Measurements from ENCODE around the gene STX3. TPM values are rescaled to one million over a fixed set of nuclear protein-coding genes. Genes with fewer than 3 reads are reported as not detected.

The STX3 gene
- total RNA-seq, 1 donor from 2014 or later, result 52.4 TPM

DNA sequence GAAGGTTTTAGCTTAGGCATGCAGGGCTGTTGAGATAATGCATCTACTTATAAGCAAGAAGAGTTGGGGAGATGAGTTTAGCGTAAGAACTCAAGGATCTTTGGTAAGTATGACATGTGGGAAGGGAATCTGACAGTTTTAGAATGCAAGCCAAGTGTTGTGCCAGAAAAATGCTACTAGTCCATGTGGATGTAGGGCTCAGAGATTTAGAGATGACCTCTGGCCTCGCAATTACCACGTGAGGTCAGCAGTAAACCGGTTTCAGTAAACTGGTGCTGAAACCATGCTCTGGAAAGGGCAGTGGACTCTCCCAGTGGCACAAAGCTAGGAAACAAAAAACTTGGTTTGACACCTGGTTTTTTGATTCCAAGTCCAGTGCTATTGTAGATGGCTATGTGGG, 36.5 kb downstream of the STX3 start:
- H3K4me1 ChIP-seq, result no peaks in the 10 kb centered on the region
- no peak for TF ChIP-seq EZH2 (IDR thresholded peaks at IDR 0.05)
- TF ChIP-seq EZH2phosphoT487 (IDR thresholded peaks at IDR 0.05), result no peak
- TF ChIP-seq, protein P1, sequence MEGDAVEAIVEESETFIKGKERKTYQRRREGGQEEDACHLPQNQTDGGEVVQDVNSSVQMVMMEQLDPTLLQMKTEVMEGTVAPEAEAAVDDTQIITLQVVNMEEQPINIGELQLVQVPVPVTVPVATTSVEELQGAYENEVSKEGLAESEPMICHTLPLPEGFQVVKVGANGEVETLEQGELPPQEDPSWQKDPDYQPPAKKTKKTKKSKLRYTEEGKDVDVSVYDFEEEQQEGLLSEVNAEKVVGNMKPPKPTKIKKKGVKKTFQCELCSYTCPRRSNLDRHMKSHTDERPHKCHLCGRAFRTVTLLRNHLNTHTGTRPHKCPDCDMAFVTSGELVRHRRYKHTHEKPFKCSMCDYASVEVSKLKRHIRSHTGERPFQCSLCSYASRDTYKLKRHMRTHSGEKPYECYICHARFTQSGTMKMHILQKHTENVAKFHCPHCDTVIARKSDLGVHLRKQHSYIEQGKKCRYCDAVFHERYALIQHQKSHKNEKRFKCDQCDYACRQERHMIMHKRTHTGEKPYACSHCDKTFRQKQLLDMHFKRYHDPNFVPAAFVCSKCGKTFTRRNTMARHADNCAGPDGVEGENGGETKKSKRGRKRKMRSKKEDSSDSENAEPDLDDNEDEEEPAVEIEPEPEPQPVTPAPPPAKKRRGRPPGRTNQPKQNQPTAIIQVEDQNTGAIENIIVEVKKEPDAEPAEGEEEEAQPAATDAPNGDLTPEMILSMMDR (IDR thresholded peaks at IDR 0.05), result no peak
- H3K4me1 Mint-ChIP-seq, result no peaks in the 10 kb centered on the region
- no peaks in the 10 kb centered on the region for H3K9me3 ChIP-seq (ENCODE audit: low read depth)
- H3K4me2 ChIP-seq, result no peak overlapping the region
- H3K36me3 ChIP-seq, result no peaks in the 10 kb centered on the region
- H3F3A ChIP-seq (ENCODE audit: low read depth), result no peaks in the 10 kb centered on the region
- no peak overlapping the region for H3K27ac Mint-ChIP-seq
- no peak for DNase-seq (ENCODE audit: low spot score)
- no peaks in the 10 kb centered on the region for H4K20me1 ChIP-seq (ENCODE audit: low read depth)
- no peaks in the 10 kb centered on the region for H3K27me3 ChIP-seq
- no peak overlapping the region for H2AFZ ChIP-seq (replicated peaks)
- no peak overlapping the region for H3K9ac ChIP-seq
- no peak overlapping the region for H3K27ac ChIP-seq
- no peak overlapping the region for H3K4me3 ChIP-seq
- no peaks in the 10 kb centered on the region for H3K79me2 ChIP-seq (ENCODE audit: low read depth)
- peaks cover 3% of the 10 kb centered on the region for H3K27me3 Mint-ChIP-seq (ENCODE audit: insufficient read depth, low read depth)
- H3K36me3 Mint-ChIP-seq, result no peaks in the 10 kb centered on the region
- no peaks in the 10 kb centered on the region for H3K9me3 Mint-ChIP-seq
- no peak overlapping the region for H3K4me3 Mint-ChIP-seq

DNA sequence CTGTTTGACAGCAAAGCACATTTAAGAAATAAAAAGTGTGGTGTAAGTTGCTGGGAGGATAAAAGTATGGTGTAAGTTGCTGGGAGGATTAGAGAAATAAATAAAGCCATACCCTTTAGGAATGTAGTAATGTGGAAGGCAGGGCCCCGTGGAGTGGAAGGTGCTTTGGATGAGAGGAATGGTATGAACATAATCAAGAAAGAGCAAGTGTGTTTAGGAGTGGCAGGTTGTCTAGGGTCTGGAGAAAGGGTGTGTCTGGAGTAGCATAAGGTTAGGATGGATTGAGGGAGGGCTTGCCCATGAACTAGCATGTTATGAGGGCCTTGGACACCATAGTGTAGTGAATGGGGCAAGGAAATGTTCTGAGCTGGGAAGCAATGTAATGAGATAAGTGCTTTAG, 37.3 kb downstream of the STX3 start:
- peaks cover 3% of the 10 kb centered on the region for H3K27me3 Mint-ChIP-seq (ENCODE audit: insufficient read depth, low read depth)
- H3K4me1 Mint-ChIP-seq, result no peaks in the 10 kb centered on the region
- no peak overlapping the region for H3K4me3 Mint-ChIP-seq
- H3K9me3 Mint-ChIP-seq, result no peaks in the 10 kb centered on the region
- no peaks in the 10 kb centered on the region for H3K36me3 ChIP-seq
- H3K27ac Mint-ChIP-seq, result no peak overlapping the region
- H3K4me1 ChIP-seq, result no peaks in the 10 kb centered on the region
- no peak for DNase-seq (ENCODE audit: low spot score)
- no peaks in the 10 kb centered on the region for H3K27me3 ChIP-seq
- H3K27ac ChIP-seq, result no peak overlapping the region
- H3K36me3 Mint-ChIP-seq, result no peaks in the 10 kb centered on the region
- H3K9me3 ChIP-seq (ENCODE audit: low read depth), result no peaks in the 10 kb centered on the region
- no peak overlapping the region for H3K9ac ChIP-seq
- no peak overlapping the region for H3K4me3 ChIP-seq
- H3K4me2 ChIP-seq, result no peak overlapping the region
- no peak overlapping the region for H2AFZ ChIP-seq (replicated peaks)
- no peak for TF ChIP-seq EZH2 (IDR thresholded peaks at IDR 0.05)
- TF ChIP-seq, protein P1 (IDR thresholded peaks at IDR 0.05), result no peak
- no peak for TF ChIP-seq EZH2phosphoT487 (IDR thresholded peaks at IDR 0.05)
- H4K20me1 ChIP-seq (ENCODE audit: low read depth), result no peaks in the 10 kb centered on the region
- no peaks in the 10 kb centered on the region for H3F3A ChIP-seq (ENCODE audit: low read depth)
- no peaks in the 10 kb centered on the region for H3K79me2 ChIP-seq (ENCODE audit: low read depth)

DNA sequence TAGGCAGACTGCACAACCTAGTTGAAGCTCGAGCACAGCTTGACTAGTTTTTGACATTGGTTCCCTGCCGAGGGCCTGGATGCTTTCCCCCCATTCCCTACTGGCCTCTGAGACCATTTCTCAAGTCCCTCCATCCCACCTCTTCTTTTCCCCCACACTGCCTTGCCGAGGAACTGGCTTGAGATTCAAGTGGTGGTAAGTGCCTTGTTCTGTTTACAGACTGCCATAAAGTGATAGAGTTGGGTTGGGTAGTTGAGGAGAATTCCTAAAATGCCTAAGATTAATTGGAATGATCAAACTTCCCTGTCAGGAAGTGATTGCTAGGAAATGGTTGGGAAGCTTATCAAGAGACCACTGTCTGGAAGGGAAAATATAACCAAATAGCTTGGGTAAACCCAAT, 39.2 kb downstream of the STX3 start:
- no peak overlapping the region for H3K9ac ChIP-seq
- TF ChIP-seq, protein P1 (IDR thresholded peaks at IDR 0.05), result no peak
- no peak for TF ChIP-seq EZH2phosphoT487 (IDR thresholded peaks at IDR 0.05)
- TF ChIP-seq EZH2 (IDR thresholded peaks at IDR 0.05), result no peak
- DNase-seq (ENCODE audit: low spot score), result no peak
- no peaks in the 10 kb centered on the region for H3K4me1 ChIP-seq
- H3K79me2 ChIP-seq (ENCODE audit: low read depth), result no peaks in the 10 kb centered on the region
- H3K9me3 ChIP-seq (ENCODE audit: low read depth), result no peaks in the 10 kb centered on the region
- H3K4me3 ChIP-seq, result no peak overlapping the region
- H4K20me1 ChIP-seq (ENCODE audit: low read depth), result no peaks in the 10 kb centered on the region
- Mint-ChIP-seq H3K4me3 (no peak overlapping the region), H3K27me3 (ENCODE audit: insufficient read depth, low read depth) (peaks cover 3% of the 10 kb centered on the region), H3K4me1 (no peaks in the 10 kb centered on the region), H3K9me3 (no peaks in the 10 kb centered on the region), H3K36me3 (no peaks in the 10 kb centered on the region), H3K27ac (no peak overlapping the region)
- H3K4me2 ChIP-seq, result no peak overlapping the region
- H3F3A ChIP-seq (ENCODE audit: low read depth), result no peaks in the 10 kb centered on the region
- H2AFZ ChIP-seq (replicated peaks), result no peak overlapping the region
- no peaks in the 10 kb centered on the region for H3K27me3 ChIP-seq
- no peaks in the 10 kb centered on the region for H3K36me3 ChIP-seq
- H3K27ac ChIP-seq, result no peak overlapping the region

Measured in neural progenitor cell (in vitro differentiated cells).